Neural cell (in vitro differentiated cells): Measurements from ENCODE around the gene TMEM184A. TPM values are rescaled to one million over a fixed set of nuclear protein-coding genes. Genes with fewer than 3 reads are reported as not detected.

ENCODE experiments used
- H2AFZ ChIP-seq: fragments of 200-600, 300-800 bp; sonication (generic), shearing (Covaris generic); 2 replicates; pipeline ENCODE4 v1.6.0; 2014; ENCODE audit warnings: low read depth, mild to moderate bottlenecking, antibody characterized with exemption, low read length, moderate library complexity
- H3F3A ChIP-seq: fragments of 200-600 bp; shearing (Covaris generic); 2 replicates; pipeline ENCODE4 v1.6.1; 2016; ENCODE audit warnings: mild to moderate bottlenecking, moderate library complexity, mixed read lengths, antibody characterized with exemption, low read length; ENCODE audit not compliant: insufficient read depth, poor library complexity, severe bottlenecking
- H3K27ac ChIP-seq: fragments of 200-600, 300-800 bp; sonication (generic), shearing (Covaris generic); 2 replicates; pipeline ENCODE4 v1.5.1; 2014; ENCODE audit warnings: mild to moderate bottlenecking, low read length, moderate library complexity
- H3K27me3 ChIP-seq: fragments of 300-800, 200-600 bp; sonication (generic), shearing (Covaris generic); 2 replicates; pipeline ENCODE4 v1.6.0; 2014; ENCODE audit warnings: mild to moderate bottlenecking, low read depth, low read length, moderate library complexity; ENCODE audit not compliant: insufficient read depth
- H3K36me3 ChIP-seq: fragments of 300-800, 200-600 bp; sonication (generic), shearing (Covaris generic); 2 replicates; pipeline ENCODE4 v1.5.1; 2014; ENCODE audit warnings: mild to moderate bottlenecking, antibody characterized with exemption, low read length, moderate library complexity; ENCODE audit not compliant: insufficient read depth
- H3K4me2 ChIP-seq: fragments of 300-800, 200-600 bp; sonication (generic), shearing (Covaris generic); 2 replicates; pipeline ENCODE4 v1.6.0; 2014; ENCODE audit warnings: mild to moderate bottlenecking, low read length
- H3K4me3 ChIP-seq: fragments of 300-800, 200-600 bp; sonication (generic), shearing (Covaris generic); 2 replicates; pipeline ENCODE4 v1.5.1; 2014; ENCODE audit warnings: mild to moderate bottlenecking, low read length, moderate library complexity
- H3K79me2 ChIP-seq: fragments of 200-600 bp; shearing (Covaris generic); replicated peaks from 2 replicates; pipeline ENCODE4 v1.6.0; 2014; ENCODE audit warnings: mild to moderate bottlenecking, low read length, moderate library complexity; ENCODE audit not compliant: insufficient read depth
- H3K9ac ChIP-seq: fragments of 300-800, 200-600 bp; sonication (generic), shearing (Covaris generic); 2 replicates; pipeline ENCODE4 v1.6.1; 2016; ENCODE audit warnings: mild to moderate bottlenecking, low read length, mixed read lengths
- H3K9me2 ChIP-seq: fragments of 200-600 bp; shearing (Covaris generic); 2 replicates; pipeline ENCODE4 v1.6.1; 2016; ENCODE audit warnings: mild to moderate bottlenecking, low read length, mixed read lengths; ENCODE audit not compliant: insufficient read depth
- H3K9me3 ChIP-seq: fragments of 200-600, 300-800 bp; sonication (generic), shearing (Covaris generic); 2 replicates; pipeline ENCODE4 v1.6.1; 2016; ENCODE audit warnings: mild to moderate bottlenecking, mixed run types, low read length, moderate library complexity, mixed read lengths
- H4K20me1 ChIP-seq: fragments of 200-600 bp; shearing (Covaris generic); 2 replicates; pipeline ENCODE4 v1.6.1; 2016; ENCODE audit warnings: mild to moderate bottlenecking, mixed run types; ENCODE audit not compliant: insufficient read depth
- EP300 ChIP-seq: fragments of 450-650 bp; conservative IDR thresholded peaks from 2 replicates; pipeline ENCODE4 v1.6.1; 2014; ENCODE audit warnings: antibody characterized with exemption, mild to moderate bottlenecking, moderate library complexity; ENCODE audit not compliant: poor library complexity, severe bottlenecking
- EZH2 ChIP-seq: fragments of 200-600, 300-800 bp; shearing (Covaris generic), sonication (generic); IDR thresholded peaks from 2 replicates; pipeline ENCODE4 v1.6.1; 2014; ENCODE audit warnings: antibody characterized with exemption, low read length, borderline replicate concordance, mild to moderate bottlenecking; ENCODE audit not compliant: insufficient read depth, poor library complexity, severe bottlenecking
- MXI1 ChIP-seq: fragments of 450-650 bp; conservative IDR thresholded peaks from 2 replicates; pipeline ENCODE4 v1.6.1; 2014; ENCODE audit warnings: antibody characterized with exemption, mild to moderate bottlenecking; ENCODE audit not compliant: poor library complexity, severe bottlenecking
- POLR2AphosphoS5 ChIP-seq: IDR thresholded peaks from 2 replicates; pipeline ENCODE4 v1.6.1; 2012
- RAD21 ChIP-seq: fragments of 450-650 bp; conservative IDR thresholded peaks from 2 replicates; pipeline ENCODE4 v1.6.1; 2014; ENCODE audit warnings: antibody characterized with exemption, mild to moderate bottlenecking, moderate library complexity
- SMC3 ChIP-seq: fragments of 450-650 bp; conservative IDR thresholded peaks from 2 replicates; pipeline ENCODE4 v1.6.1; 2014; ENCODE audit warnings: antibody characterized with exemption, mild to moderate bottlenecking, moderate library complexity; ENCODE audit not compliant: poor library complexity
- TAF1 ChIP-seq: IDR thresholded peaks from 2 replicates; pipeline ENCODE4 v1.6.1; 2012; ENCODE audit warnings: low read depth
- polyA plus RNA-seq: library from polyadenylated mRNA; depleted of rRNA; stranded (reverse); fragments of >200 nt; gene quantifications from 2 replicates; pipeline ENCODE4 v1.2.3, GENCODE V29; 2014
- TF ChIP-seq, protein P1 (sequence below): fragments of 450-650 bp; IDR thresholded peaks from 2 replicates; pipeline ENCODE4 v1.5.1; 2014; ENCODE audit warnings: antibody characterized with exemption, mild to moderate bottlenecking, moderate library complexity; ENCODE audit not compliant: poor library complexity, severe bottlenecking
- TF ChIP-seq, protein P2 (sequence below): IDR thresholded peaks from 2 replicates; pipeline ENCODE4 v1.6.1; 2012; ENCODE audit warnings: borderline replicate concordance

The TMEM184A gene
- polyA plus RNA-seq, 1 donor from 2014 or later, result not detected

DNA sequence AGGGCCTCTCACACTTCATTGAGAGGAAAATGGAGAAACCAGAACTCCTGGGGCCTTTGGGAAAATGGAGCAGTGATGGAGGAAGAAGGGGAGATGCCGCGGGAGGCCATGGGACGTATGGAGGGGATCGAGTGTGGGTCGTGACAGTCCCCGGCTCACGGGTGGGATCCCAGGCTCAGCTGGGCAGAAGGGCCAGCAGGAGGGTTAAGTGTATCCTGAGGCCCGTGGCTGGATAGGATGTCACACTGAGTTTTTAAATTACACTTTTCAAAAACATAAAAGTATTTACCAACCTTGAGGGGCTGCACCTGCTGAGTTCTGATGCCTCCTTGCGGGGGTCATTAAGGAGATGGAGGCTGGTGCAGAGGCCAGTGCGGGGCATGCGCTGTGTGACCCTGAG, 41.8 kb upstream of the TMEM184A start:
- Histone ChIP-seq H3F3A (no peaks in the 10 kb centered on the region), H3K4me2 (no peak overlapping the region), H3K36me3 (no peaks in the 10 kb centered on the region), H2AFZ (no peak overlapping the region), H4K20me1 (no peaks in the 10 kb centered on the region), H3K27ac (no peak overlapping the region), H3K9me2 (no peaks in the 10 kb centered on the region), H3K79me2 (no peaks in the 10 kb centered on the region), H3K9ac (no peak overlapping the region), H3K9me3 (no peaks in the 10 kb centered on the region), H3K27me3 (no peaks in the 10 kb centered on the region), H3K4me3 (no peak overlapping the region)
- TF ChIP-seq EP300 (no peak), SMC3 (no peak), EZH2 (no peak), RAD21 (no peak), POLR2AphosphoS5 (no peak), TAF1 (no peak)
- TF ChIP-seq, protein P1, sequence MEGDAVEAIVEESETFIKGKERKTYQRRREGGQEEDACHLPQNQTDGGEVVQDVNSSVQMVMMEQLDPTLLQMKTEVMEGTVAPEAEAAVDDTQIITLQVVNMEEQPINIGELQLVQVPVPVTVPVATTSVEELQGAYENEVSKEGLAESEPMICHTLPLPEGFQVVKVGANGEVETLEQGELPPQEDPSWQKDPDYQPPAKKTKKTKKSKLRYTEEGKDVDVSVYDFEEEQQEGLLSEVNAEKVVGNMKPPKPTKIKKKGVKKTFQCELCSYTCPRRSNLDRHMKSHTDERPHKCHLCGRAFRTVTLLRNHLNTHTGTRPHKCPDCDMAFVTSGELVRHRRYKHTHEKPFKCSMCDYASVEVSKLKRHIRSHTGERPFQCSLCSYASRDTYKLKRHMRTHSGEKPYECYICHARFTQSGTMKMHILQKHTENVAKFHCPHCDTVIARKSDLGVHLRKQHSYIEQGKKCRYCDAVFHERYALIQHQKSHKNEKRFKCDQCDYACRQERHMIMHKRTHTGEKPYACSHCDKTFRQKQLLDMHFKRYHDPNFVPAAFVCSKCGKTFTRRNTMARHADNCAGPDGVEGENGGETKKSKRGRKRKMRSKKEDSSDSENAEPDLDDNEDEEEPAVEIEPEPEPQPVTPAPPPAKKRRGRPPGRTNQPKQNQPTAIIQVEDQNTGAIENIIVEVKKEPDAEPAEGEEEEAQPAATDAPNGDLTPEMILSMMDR, result no peak
- TF ChIP-seq, protein P2, sequence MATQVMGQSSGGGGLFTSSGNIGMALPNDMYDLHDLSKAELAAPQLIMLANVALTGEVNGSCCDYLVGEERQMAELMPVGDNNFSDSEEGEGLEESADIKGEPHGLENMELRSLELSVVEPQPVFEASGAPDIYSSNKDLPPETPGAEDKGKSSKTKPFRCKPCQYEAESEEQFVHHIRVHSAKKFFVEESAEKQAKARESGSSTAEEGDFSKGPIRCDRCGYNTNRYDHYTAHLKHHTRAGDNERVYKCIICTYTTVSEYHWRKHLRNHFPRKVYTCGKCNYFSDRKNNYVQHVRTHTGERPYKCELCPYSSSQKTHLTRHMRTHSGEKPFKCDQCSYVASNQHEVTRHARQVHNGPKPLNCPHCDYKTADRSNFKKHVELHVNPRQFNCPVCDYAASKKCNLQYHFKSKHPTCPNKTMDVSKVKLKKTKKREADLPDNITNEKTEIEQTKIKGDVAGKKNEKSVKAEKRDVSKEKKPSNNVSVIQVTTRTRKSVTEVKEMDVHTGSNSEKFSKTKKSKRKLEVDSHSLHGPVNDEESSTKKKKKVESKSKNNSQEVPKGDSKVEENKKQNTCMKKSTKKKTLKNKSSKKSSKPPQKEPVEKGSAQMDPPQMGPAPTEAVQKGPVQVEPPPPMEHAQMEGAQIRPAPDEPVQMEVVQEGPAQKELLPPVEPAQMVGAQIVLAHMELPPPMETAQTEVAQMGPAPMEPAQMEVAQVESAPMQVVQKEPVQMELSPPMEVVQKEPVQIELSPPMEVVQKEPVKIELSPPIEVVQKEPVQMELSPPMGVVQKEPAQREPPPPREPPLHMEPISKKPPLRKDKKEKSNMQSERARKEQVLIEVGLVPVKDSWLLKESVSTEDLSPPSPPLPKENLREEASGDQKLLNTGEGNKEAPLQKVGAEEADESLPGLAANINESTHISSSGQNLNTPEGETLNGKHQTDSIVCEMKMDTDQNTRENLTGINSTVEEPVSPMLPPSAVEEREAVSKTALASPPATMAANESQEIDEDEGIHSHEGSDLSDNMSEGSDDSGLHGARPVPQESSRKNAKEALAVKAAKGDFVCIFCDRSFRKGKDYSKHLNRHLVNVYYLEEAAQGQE, result no peak

DNA sequence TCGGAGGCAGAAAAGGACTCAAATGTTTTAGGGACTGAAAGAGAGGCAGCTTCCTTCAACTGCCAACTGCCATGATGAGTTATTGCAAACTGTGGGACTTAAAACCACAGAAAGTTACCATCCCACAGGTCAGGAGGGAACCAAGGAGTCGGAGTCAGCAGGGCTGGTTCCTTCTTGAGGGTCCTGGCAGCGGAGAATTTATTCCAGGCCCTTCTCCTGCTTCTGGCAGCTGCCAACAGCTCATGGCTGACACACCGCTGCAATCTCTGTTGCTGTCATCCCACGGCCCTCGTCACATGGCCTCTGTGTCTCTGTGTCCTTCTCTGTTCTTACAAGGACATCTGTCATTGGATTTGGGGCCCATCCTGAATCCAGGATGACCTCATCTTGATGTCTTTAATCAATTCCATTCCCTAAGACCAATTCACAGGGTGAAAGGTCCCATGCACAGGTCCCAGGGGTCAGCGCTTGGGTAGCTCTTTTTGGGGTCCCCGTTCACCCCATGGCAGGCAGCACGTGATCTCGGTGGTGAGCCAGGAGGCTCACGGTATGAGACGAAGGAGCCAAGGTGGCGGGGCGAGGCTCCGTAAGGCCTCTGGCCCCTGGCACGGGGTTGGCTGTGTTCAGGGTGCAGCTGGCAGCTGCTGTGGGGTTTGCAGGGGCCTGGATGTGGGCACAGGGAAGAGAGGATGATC, 41.2 kb upstream of the TMEM184A start:
- Histone ChIP-seq H3K79me2 (no peaks in the 10 kb centered on the region), H3K4me2 (no peak overlapping the region), H3K36me3 (no peaks in the 10 kb centered on the region), H3F3A (no peaks in the 10 kb centered on the region), H3K9me3 (no peaks in the 10 kb centered on the region), H3K9ac (no peak overlapping the region), H3K27me3 (no peaks in the 10 kb centered on the region), H4K20me1 (no peaks in the 10 kb centered on the region), H2AFZ (no peak overlapping the region), H3K9me2 (no peaks in the 10 kb centered on the region), H3K4me3 (no peak overlapping the region), H3K27ac (no peak overlapping the region)
- TF ChIP-seq EP300, result no peak
- TF ChIP-seq, protein P1, result no peak
- TF ChIP-seq, protein P2, result no peak
- TF ChIP-seq MXI1, result no peak
- TF ChIP-seq EZH2, result no peak
- no peak for TF ChIP-seq RAD21
- no peak for TF ChIP-seq POLR2AphosphoS5
- no peak for TF ChIP-seq TAF1
- TF ChIP-seq SMC3, result no peak
